Measurements from ENCODE around the gene ATP2A2.

GRCh38 chr12:110379197-110379596, 98.2 kb downstream of the ATP2A2 start:
- no peak for TF ChIP-seq POLR2AphosphoS5 (IDR thresholded peaks at IDR 0.05)
- TF ChIP-seq CTCF (IDR thresholded peaks at IDR 0.05): no peak
- TF ChIP-seq POLR2A (IDR thresholded peaks at IDR 0.05; ENCODE audit: low read depth): no peak
